DND-41 (cell line): ENCODE data around the gene TMEM59L.

ENCODE experiments used
- ATAC-seq: fragments of 200-7000 bp; cut with Tn5 transposase; 3 replicates; pipeline ENCODE4 v1.9.1; 2021; ENCODE audit warnings: low read depth; ENCODE audit not compliant: insufficient read depth
- DNase-seq: peaks from one replicate; pipeline ENCODE4 v3.0.0-alpha.2; 2020
- H2AFZ ChIP-seq: 2 replicates; pipeline ENCODE4 v1.6.0; 2012; ENCODE audit warnings: low read depth, low read length
- H3K27ac ChIP-seq: 2 replicates; pipeline ENCODE4 v1.5.1; 2012; ENCODE audit warnings: low read length, inconsistent platforms
- H3K27me3 ChIP-seq: fragments of 200-600 bp; sonication (generic); 2 replicates; pipeline ENCODE4 v1.6.0; 2012; ENCODE audit warnings: low read length, mild to moderate bottlenecking, inconsistent platforms; ENCODE audit not compliant: insufficient read depth, poor library complexity
- H3K36me3 ChIP-seq: 2 replicates; pipeline ENCODE4 v1.5.1; 2012; ENCODE audit warnings: low read length, inconsistent platforms; ENCODE audit not compliant: insufficient read depth
- H3K4me1 ChIP-seq: 2 replicates; pipeline ENCODE4 v1.5.1; 2012; ENCODE audit warnings: mild to moderate bottlenecking, low read length; ENCODE audit not compliant: insufficient read depth
- H3K4me2 ChIP-seq: 2 replicates; pipeline ENCODE4 v1.6.0; 2012; ENCODE audit warnings: mild to moderate bottlenecking, moderate library complexity, low read length, inconsistent platforms; ENCODE audit not compliant: insufficient read depth
- H3K4me3 ChIP-seq, 2 experiments: fragments of 200-600 bp in 1 of 2; shearing (Covaris generic) in 1 of 2; 2 replicates each; pipeline ENCODE4 v1.5.1; 2012 to 2016; ENCODE audit warnings: inconsistent platforms in 2 of 2, low read length in 2 of 2, mild to moderate bottlenecking in 2 of 2, low read depth in 1 of 2, moderate library complexity in 1 of 2
- H3K79me2 ChIP-seq: 2 replicates; pipeline ENCODE4 v1.6.0; 2012; ENCODE audit warnings: low read length, inconsistent platforms; ENCODE audit not compliant: insufficient read depth
- H3K9ac ChIP-seq: 2 replicates; pipeline ENCODE4 v1.6.0; 2012; ENCODE audit warnings: low read depth, mild to moderate bottlenecking, inconsistent platforms, low read length, moderate library complexity
- H3K9me3 ChIP-seq: 2 replicates; pipeline ENCODE4 v1.5.1; 2012; ENCODE audit warnings: low read length, moderate library complexity, mild to moderate bottlenecking, inconsistent platforms; ENCODE audit not compliant: insufficient read depth, severe bottlenecking
- H4K20me1 ChIP-seq: 2 replicates; pipeline ENCODE4 v1.6.0; 2012; ENCODE audit warnings: low read length; ENCODE audit not compliant: insufficient read depth
- EZH2 ChIP-seq: IDR thresholded peaks from 3 replicates; pipeline ENCODE4 v1.6.1; 2012; ENCODE audit warnings: borderline replicate concordance, low read depth, mild to moderate bottlenecking, moderate library complexity, low read length, inconsistent platforms; ENCODE audit not compliant: severe bottlenecking
- TF ChIP-seq, protein P1 (sequence below): IDR thresholded peaks from 2 replicates; pipeline ENCODE4 v1.5.1; 2012; ENCODE audit warnings: borderline replicate concordance, low read length, moderate library complexity, mild to moderate bottlenecking; ENCODE audit not compliant: poor library complexity, severe bottlenecking; ENCODE audit errors: extremely low read depth

TMEM59L gene

GRCh38 chr19:18651300-18651699 is 38.6 kb downstream of the TMEM59L start:
- peaks cover 23% of the 10 kb centered on the region for H3K36me3 ChIP-seq
- no peak overlapping the region for H2AFZ ChIP-seq
- peaks cover 84% of the 10 kb centered on the region for H4K20me1 ChIP-seq
- DNase-seq (no peak), ATAC-seq (no peak)
- no peak overlapping the region for H3K4me3 ChIP-seq
- H3K9me3 ChIP-seq = no peaks in the 10 kb centered on the region
- H3K4me1 ChIP-seq = no peaks in the 10 kb centered on the region
- no peak overlapping the region for H3K27ac ChIP-seq
- H3K27me3 ChIP-seq = no peaks in the 10 kb centered on the region
- H3K79me2 ChIP-seq = peaks cover 77% of the 10 kb centered on the region
- H3K9ac ChIP-seq = no peak overlapping the region
- no peak overlapping the region for H3K4me2 ChIP-seq
- TF ChIP-seq, protein P1, sequence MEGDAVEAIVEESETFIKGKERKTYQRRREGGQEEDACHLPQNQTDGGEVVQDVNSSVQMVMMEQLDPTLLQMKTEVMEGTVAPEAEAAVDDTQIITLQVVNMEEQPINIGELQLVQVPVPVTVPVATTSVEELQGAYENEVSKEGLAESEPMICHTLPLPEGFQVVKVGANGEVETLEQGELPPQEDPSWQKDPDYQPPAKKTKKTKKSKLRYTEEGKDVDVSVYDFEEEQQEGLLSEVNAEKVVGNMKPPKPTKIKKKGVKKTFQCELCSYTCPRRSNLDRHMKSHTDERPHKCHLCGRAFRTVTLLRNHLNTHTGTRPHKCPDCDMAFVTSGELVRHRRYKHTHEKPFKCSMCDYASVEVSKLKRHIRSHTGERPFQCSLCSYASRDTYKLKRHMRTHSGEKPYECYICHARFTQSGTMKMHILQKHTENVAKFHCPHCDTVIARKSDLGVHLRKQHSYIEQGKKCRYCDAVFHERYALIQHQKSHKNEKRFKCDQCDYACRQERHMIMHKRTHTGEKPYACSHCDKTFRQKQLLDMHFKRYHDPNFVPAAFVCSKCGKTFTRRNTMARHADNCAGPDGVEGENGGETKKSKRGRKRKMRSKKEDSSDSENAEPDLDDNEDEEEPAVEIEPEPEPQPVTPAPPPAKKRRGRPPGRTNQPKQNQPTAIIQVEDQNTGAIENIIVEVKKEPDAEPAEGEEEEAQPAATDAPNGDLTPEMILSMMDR = no peak
- no peak for TF ChIP-seq EZH2

- Histone ChIP-seq H3K27me3 (no peaks in the 10 kb centered on the region), H3K27ac (no peak overlapping the region), H3K4me1 (no peaks in the 10 kb centered on the region), H3K4me2 (no peak overlapping the region), H3K36me3 (peaks cover 23% of the 10 kb centered on the region), H3K9ac (no peak overlapping the region), H4K20me1 (peaks cover 83% of the 10 kb centered on the region), H2AFZ (no peak overlapping the region), H3K9me3 (no peaks in the 10 kb centered on the region), H3K79me2 (peaks cover 74% of the 10 kb centered on the region), H3K4me3 (no peak overlapping the region)
- no peak for DNase-seq
- TF ChIP-seq EZH2 = no peak
- ATAC-seq = no peak
These were observed 39.1 kb downstream of the TMEM59L start for GRCh38 chr19:18651733-18652132.

- DNase-seq = no peak
- ATAC-seq = no peak
- Histone ChIP-seq H3K9ac (no peak overlapping the region), H3K79me2 (peaks cover 71% of the 10 kb centered on the region), H4K20me1 (peaks cover 82% of the 10 kb centered on the region), H3K4me1 (no peaks in the 10 kb centered on the region), H2AFZ (no peak overlapping the region), H3K4me3 (no peak overlapping the region), H3K36me3 (peaks cover 23% of the 10 kb centered on the region), H3K27ac (no peak overlapping the region), H3K9me3 (no peaks in the 10 kb centered on the region), H3K27me3 (no peaks in the 10 kb centered on the region), H3K4me2 (no peak overlapping the region)
- TF ChIP-seq, protein P1 = no peak
- no peak for TF ChIP-seq EZH2
These were observed 41.2 kb downstream of the TMEM59L start for GRCh38 chr19:18653853-18654252.

DNA sequence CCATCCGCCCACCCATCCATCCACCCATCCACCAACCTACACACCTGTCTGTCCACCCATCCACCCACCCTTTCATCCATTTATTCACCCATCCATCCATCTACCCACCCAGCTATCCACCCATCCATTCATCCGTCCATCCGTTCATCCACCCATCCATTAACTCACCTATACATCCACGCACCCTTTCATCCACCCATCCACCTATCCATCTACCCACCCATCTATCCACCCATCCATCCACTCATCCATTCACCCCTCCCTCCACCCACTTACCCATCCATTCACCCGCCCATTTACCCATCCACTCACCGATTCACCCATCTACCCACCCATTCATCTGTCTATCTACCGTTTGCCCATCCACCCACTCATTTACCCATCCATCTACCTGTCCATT is 41.8 kb downstream of the TMEM59L start:
- ATAC-seq (no peak), DNase-seq (no peak)
- no peak for TF ChIP-seq EZH2
- TF ChIP-seq, protein P1 = no peak
- Histone ChIP-seq H3K4me1 (no peaks in the 10 kb centered on the region), H3K9ac (no peak overlapping the region), H3K79me2 (peaks cover 70% of the 10 kb centered on the region), H3K27ac (no peak overlapping the region), H3K9me3 (no peaks in the 10 kb centered on the region), H2AFZ (no peak overlapping the region), H3K27me3 (no peaks in the 10 kb centered on the region), H3K4me2 (no peak overlapping the region), H3K36me3 (peaks cover 23% of the 10 kb centered on the region), H4K20me1 (peaks cover 82% of the 10 kb centered on the region), H3K4me3 (no peak overlapping the region)
